ENCODE data around the gene FCRLA.

DNA sequence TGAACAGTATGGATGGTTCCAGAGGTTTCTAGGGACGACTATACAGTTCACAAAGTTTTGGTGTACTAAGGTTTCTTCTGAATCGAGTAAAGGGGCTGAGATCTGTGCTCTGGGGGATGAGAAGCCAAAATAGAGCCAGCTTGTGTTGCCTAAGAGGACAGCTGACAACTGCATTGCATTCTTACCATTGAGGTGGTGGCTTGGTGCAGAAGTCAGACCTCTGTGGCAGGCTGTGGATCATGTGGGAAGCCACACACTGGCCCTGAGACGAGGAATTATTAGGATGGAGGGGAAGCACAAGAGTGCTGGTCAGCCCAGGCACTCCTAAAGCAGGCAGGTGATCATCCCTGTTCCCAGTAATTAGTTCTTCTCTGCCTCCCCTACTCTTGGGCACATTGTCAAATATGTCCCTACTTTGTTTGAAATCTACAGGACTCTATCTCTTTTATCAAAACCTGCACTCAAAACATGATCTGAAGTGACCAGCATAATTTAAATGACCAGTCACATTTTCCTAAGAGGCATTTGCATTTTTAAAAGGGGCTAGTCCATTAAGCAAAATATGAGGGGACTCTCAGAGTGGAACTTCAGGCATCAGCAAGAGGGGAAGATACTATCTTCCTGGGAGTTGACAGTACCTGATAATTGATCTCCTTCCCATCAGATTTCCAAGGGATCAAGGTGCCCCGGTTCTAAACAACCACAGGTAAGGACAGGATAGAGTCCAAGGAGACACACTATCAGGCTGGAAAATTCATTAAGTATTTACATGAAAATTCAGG, 14.1 kb downstream of the FCRLA start, which contains the start of gene FCRLB:
- TF ChIP-seq, protein P1, sequence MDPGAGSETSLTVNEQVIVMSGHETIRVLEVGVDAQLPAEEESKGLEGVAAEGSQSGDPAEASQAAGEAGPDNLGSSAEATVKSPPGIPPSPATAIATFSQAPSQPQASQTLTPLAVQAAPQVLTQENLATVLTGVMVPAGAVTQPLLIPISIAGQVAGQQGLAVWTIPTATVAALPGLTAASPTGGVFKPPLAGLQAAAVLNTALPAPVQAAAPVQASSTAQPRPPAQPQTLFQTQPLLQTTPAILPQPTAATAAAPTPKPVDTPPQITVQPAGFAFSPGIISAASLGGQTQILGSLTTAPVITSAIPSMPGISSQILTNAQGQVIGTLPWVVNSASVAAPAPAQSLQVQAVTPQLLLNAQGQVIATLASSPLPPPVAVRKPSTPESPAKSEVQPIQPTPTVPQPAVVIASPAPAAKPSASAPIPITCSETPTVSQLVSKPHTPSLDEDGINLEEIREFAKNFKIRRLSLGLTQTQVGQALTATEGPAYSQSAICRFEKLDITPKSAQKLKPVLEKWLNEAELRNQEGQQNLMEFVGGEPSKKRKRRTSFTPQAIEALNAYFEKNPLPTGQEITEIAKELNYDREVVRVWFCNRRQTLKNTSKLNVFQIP (CRISPR knock-in tag; IDR thresholded peaks at IDR 0.05; ENCODE audit: borderline replicate concordance, low read depth), result no peak
- TF ChIP-seq GLIS3 (CRISPR knock-in tag; IDR thresholded peaks at IDR 0.05), result no peak
- no peak for TF ChIP-seq ZFP3 (CRISPR knock-in tag; IDR thresholded peaks at IDR 0.05)

Measured in SK-N-SH treated with all-trans-retinoic acid at 6 μM for 48 hours (cell line).